NCI-H69 (cell line): Measurements from ENCODE around the gene SFXN5.

ENCODE experiments used
- DNase-seq: peaks from one replicate; lab custom pipeline; 2025; lab: John Stamatoyannopoulos, UW

SFXN5 gene

GRCh38 chr2:72993147-72993932 is 78.2 kb downstream of the SFXN5 start:
- DNase-seq, result peak; percentile 30

GRCh38 chr2:72992734-72993102 is 78.8 kb downstream of the SFXN5 start:
- no peak for DNase-seq

GRCh38 chr2:72991980-72992733 is 79.4 kb downstream of the SFXN5 start:
- no peak for DNase-seq

- DNase-seq, result no peak
Measured at GRCh38 chr2:72991439-72991725, 80.1 kb downstream of the SFXN5 start.

- no peak for DNase-seq
Measured at GRCh38 chr2:72990695-72991438, 80.6 kb downstream of the SFXN5 start.

GRCh38 chr2:72989770-72990556 is 81.5 kb downstream of the SFXN5 start:
- DNase-seq, result no peak

- no peak for DNase-seq
Measured at GRCh38 chr2:72988726-72989273, 82.7 kb downstream of the SFXN5 start.

- no peak for DNase-seq
Measured at GRCh38 chr2:72988041-72988440, 83.5 kb downstream of the SFXN5 start.

- no peak for DNase-seq
Measured at GRCh38 chr2:72985891-72986683, 85.4 kb downstream of the SFXN5 start.

GRCh38 chr2:72985136-72985535 is 86.4 kb downstream of the SFXN5 start:
- DNase-seq, result no peak

GRCh38 chr2:72984172-72984671 is 87.3 kb downstream of the SFXN5 start:
- peak; percentile 73 for DNase-seq

- peak; percentile 82 for DNase-seq
Measured at GRCh38 chr2:72983500-72984161, 87.9 kb downstream of the SFXN5 start.

- DNase-seq, result no peak
Measured at GRCh38 chr2:72982781-72983499, 88.6 kb downstream of the SFXN5 start.

GRCh38 chr2:72982219-72982618 is 89.3 kb downstream of the SFXN5 start:
- DNase-seq, result no peak

GRCh38 chr2:72981536-72981935 is 90.0 kb downstream of the SFXN5 start:
- peak; percentile 6 for DNase-seq

- no peak for DNase-seq
Measured at GRCh38 chr2:72980535-72981217, 90.8 kb downstream of the SFXN5 start.

GRCh38 chr2:72979896-72980295 is 91.6 kb downstream of the SFXN5 start:
- no peak for DNase-seq

GRCh38 chr2:72975017-72975416 is 96.5 kb downstream of the SFXN5 start:
- DNase-seq, result peak; percentile 6

- DNase-seq, result peak; percentile 55
Measured at GRCh38 chr2:72974436-72974754, 97.1 kb downstream of the SFXN5 start.
